Measurements from ENCODE around the gene GATAD2A. TPM values are rescaled to one million over a fixed set of nuclear protein-coding genes. Genes with fewer than 3 reads are reported as not detected.

The GATAD2A gene
- polyA plus RNA-seq, 1 donor (not counting 4 experiments of a cell fraction or from before 2014, with no cell fraction given) = 28.4 TPM

DNA sequence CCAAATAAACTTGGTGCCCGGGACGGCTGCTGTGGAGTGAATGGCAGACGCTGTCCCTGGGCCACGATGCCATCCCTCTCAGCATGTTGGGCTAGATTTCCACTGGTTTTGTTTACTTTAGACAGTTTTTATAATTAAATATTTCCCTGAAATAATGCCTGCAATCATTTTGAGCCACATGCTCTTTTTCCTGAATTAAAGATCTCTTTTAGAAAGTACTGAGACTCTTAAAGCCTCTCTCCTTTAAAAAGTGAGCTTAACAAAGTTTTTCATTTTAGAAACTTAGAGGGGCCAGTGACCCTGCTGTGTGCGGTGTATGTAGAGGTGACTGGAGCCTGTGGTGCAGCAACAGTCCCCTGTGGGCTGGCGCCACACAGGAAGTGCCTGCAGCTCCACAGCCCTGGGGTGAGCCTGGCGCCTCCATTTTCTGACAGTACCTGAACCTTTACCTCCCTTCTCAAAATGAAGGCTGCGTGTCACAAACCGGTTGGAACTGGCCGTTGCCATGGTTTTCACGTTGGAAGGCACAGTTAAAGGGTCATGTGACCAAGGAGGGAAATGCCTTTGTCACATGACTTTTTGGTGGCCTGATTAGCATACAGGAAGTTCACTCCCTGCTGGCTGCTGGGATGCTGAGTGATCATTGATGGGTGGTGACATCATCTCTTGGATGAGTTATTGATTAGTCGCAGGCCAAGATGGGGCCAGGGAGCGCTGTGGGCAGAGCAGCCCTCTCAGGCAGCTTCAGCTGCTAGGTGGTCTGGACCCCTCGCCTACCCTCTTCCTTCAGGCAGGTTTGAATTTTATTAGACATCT is 83.6 kb downstream of the GATAD2A start:
- H3K9ac ChIP-seq (ENCODE audit: control insufficient read depth, extremely low read depth, insufficient read depth, low read length) = peak overlapping the region; percentile 75
- no peak overlapping the region for H2AFZ ChIP-seq (ENCODE audit: control insufficient read depth, low read length)

DNA sequence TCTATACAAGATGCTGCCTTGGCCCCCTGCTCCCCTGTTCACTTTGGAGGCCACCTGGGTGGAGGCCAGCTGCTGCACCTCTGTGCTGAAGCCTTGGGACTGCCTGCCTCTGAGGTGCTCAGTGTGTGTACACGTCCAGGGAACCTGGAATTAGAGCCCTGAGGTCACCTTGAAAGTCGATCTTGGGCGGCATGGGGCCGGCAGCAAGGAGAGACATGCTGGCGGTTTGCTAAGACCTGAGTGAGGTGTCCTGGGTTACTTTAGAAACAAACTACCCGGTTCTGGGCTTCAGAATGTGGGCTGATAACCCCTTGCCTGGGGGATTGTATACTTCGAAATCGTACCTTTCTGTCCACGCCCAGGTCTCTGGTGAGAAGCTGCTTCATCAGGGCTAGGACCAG is 84.3 kb downstream of the GATAD2A start:
- Histone ChIP-seq H3K27me3 (ENCODE audit: control insufficient read depth, extremely low read depth, insufficient read depth, low read length) (no peaks in the 10 kb centered on the region), H3K27ac (ENCODE audit: control insufficient read depth, insufficient read depth, low read length) (peak overlapping the region; percentile 85), H2AFZ (ENCODE audit: control insufficient read depth, low read length) (no peak overlapping the region), H3K79me2 (ENCODE audit: control insufficient read depth, insufficient read depth, low read length) (peaks cover 59% of the 10 kb centered on the region), H3K9me1 (ENCODE audit: control insufficient read depth, extremely low read depth, insufficient read depth, low read length) (no peaks in the 10 kb centered on the region), H3K36me3 (ENCODE audit: control insufficient read depth in 2 of 2, extremely low read depth in 1 of 2, insufficient read depth in 2 of 2, low read length in 2 of 2) (peaks cover 28 to 31% of the 10 kb centered on the region in 2 experiments), H3K4me2 (ENCODE audit: control insufficient read depth, extremely low read depth, insufficient read depth, low read depth, low read length) (peak overlapping the region; percentile 77), H3K4me1 (ENCODE audit: control insufficient read depth, extremely low read depth, insufficient read depth, low read length) (peaks cover 55% of the 10 kb centered on the region), H3K4me3 (ENCODE audit: control insufficient read depth in 2 of 3, extremely low read depth in 1 of 3, insufficient read depth in 2 of 3, low read depth in 1 of 3, low read length in 3 of 3) (peak overlapping the region in 1 of 3 experiments; percentile 9), H4K20me1 (ENCODE audit: control insufficient read depth, extremely low read depth, insufficient read depth, low read length) (no peaks in the 10 kb centered on the region), H3K9me3 (ENCODE audit: control insufficient read depth, low read depth, low read length) (no peaks in the 10 kb centered on the region), H3K9ac (ENCODE audit: control insufficient read depth, extremely low read depth, insufficient read depth, low read length) (peak overlapping the region; percentile 75)
- no peak for DNase-seq (ENCODE audit: low read depth, low spot score)
- FAIRE-seq = no peak
- dilution Hi-C loops (cut with MboI; ENCODE audit: extremely low pct_ligation_motif_present, low sequenced_read_pairs) = no loop called here
- no peak for TF ChIP-seq EZH2 (IDR thresholded peaks at IDR 0.05; ENCODE audit: low read length)
- TF ChIP-seq, protein P1, sequence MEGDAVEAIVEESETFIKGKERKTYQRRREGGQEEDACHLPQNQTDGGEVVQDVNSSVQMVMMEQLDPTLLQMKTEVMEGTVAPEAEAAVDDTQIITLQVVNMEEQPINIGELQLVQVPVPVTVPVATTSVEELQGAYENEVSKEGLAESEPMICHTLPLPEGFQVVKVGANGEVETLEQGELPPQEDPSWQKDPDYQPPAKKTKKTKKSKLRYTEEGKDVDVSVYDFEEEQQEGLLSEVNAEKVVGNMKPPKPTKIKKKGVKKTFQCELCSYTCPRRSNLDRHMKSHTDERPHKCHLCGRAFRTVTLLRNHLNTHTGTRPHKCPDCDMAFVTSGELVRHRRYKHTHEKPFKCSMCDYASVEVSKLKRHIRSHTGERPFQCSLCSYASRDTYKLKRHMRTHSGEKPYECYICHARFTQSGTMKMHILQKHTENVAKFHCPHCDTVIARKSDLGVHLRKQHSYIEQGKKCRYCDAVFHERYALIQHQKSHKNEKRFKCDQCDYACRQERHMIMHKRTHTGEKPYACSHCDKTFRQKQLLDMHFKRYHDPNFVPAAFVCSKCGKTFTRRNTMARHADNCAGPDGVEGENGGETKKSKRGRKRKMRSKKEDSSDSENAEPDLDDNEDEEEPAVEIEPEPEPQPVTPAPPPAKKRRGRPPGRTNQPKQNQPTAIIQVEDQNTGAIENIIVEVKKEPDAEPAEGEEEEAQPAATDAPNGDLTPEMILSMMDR (optimal IDR thresholded peaks at IDR 0.05 in 1 of 3, IDR thresholded peaks at IDR 0.05 in 1 of 3, conservative IDR thresholded peaks at IDR 0.05 in 1 of 3; ENCODE audit: extremely low read depth in 1 of 3, insufficient read depth in 2 of 3, low read length in 3 of 3) = no peak

More for the DNA sequence above, 83.6 kb downstream of the GATAD2A start:
- peak; percentile 98 for FAIRE-seq
- Histone ChIP-seq H3K27me3 (ENCODE audit: control insufficient read depth, extremely low read depth, insufficient read depth, low read length) (no peaks in the 10 kb centered on the region), H3K4me2 (ENCODE audit: control insufficient read depth, extremely low read depth, insufficient read depth, low read depth, low read length) (peak overlapping the region; percentile 77), H3K4me1 (ENCODE audit: control insufficient read depth, extremely low read depth, insufficient read depth, low read length) (peaks cover 55% of the 10 kb centered on the region), H3K27ac (ENCODE audit: control insufficient read depth, insufficient read depth, low read length) (peak overlapping the region; percentile 85), H4K20me1 (ENCODE audit: control insufficient read depth, extremely low read depth, insufficient read depth, low read length) (no peaks in the 10 kb centered on the region), H3K79me2 (ENCODE audit: control insufficient read depth, insufficient read depth, low read length) (peaks cover 56% of the 10 kb centered on the region), H3K4me3 (ENCODE audit: control insufficient read depth in 2 of 3, extremely low read depth in 1 of 3, insufficient read depth in 2 of 3, low read depth in 1 of 3, low read length in 3 of 3) (peak overlapping the region in 1 of 3 experiments; percentile 43), H3K9me3 (ENCODE audit: control insufficient read depth, low read depth, low read length) (no peaks in the 10 kb centered on the region), H3K9me1 (ENCODE audit: control insufficient read depth, extremely low read depth, insufficient read depth, low read length) (no peaks in the 10 kb centered on the region), H3K36me3 (ENCODE audit: control insufficient read depth in 2 of 2, extremely low read depth in 1 of 2, insufficient read depth in 2 of 2, low read length in 2 of 2) (peaks cover 23 to 24% of the 10 kb centered on the region in 2 experiments)
- DNase-seq (ENCODE audit: low read depth, low spot score) = peak; percentile 90
- TF ChIP-seq, protein P1 (optimal IDR thresholded peaks at IDR 0.05 in 1 of 3, IDR thresholded peaks at IDR 0.05 in 1 of 3, conservative IDR thresholded peaks at IDR 0.05 in 1 of 3; ENCODE audit: extremely low read depth in 1 of 3, insufficient read depth in 2 of 3, low read length in 3 of 3) = no peak
- no peak for TF ChIP-seq EZH2 (IDR thresholded peaks at IDR 0.05; ENCODE audit: low read length)
- dilution Hi-C loops (cut with MboI; ENCODE audit: extremely low pct_ligation_motif_present, low sequenced_read_pairs) = no loop called here
